ENCODE results near the gene MYL10. TPM values are rescaled to one million over a fixed set of nuclear protein-coding genes. Genes with fewer than 3 reads are reported as not detected.

MYL10 gene
- total RNA-seq, 1 donor: not detected

DNA sequence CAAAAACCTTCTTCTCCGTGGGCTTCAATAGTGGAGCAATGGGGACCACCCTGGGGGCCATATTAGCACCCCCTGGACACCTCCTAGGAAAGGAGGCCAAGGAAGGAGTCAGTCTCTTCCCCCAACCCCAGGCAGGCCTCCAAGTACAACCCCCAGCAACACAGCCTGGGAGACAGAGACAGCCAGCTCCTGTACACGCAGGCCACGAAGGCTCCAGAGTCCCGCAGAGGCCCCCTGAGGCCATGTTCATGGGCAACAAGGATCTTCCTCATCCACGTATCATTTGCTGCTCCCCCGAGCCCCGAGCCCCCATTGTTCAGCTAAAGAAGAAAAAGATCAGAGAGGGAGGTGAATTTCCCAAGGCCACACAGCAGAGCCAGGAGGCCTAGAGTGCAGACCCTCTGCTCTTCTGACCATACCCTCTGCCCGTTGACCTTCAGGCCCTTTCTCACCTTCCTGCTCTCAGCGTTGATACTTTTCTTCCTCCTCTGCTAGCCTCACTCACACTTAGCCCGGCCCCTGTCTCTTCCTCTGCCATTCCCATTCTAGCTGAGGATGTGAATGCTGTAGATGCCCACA is 35.9 kb upstream of the MYL10 start:
- Histone ChIP-seq H3K9me3 (ENCODE audit: low read depth, low read length) (no peaks in the 10 kb centered on the region), H3K36me3 (ENCODE audit: insufficient read depth, low read length) (no peaks in the 10 kb centered on the region), H3K4me3 (ENCODE audit: insufficient read depth, low read length) (no peak overlapping the region), H3K27me3 (ENCODE audit: insufficient read depth, low read length) (peaks cover 15% of the 10 kb centered on the region), H3K27ac (ENCODE audit: low read depth, low read length) (no peak overlapping the region), H3K4me2 (ENCODE audit: insufficient read depth, low read length) (no peak overlapping the region), H3K4me1 (ENCODE audit: insufficient read depth, low read length) (no peaks in the 10 kb centered on the region), H3K79me2 (ENCODE audit: insufficient read depth, low read length) (no peaks in the 10 kb centered on the region), H2AFZ (ENCODE audit: low read length) (no peak overlapping the region), H4K20me1 (ENCODE audit: insufficient read depth, low read length) (no peaks in the 10 kb centered on the region)
- DNase-seq (ENCODE audit: insufficient read length, low spot score, missing footprints): no peak
- TF ChIP-seq, protein P1, sequence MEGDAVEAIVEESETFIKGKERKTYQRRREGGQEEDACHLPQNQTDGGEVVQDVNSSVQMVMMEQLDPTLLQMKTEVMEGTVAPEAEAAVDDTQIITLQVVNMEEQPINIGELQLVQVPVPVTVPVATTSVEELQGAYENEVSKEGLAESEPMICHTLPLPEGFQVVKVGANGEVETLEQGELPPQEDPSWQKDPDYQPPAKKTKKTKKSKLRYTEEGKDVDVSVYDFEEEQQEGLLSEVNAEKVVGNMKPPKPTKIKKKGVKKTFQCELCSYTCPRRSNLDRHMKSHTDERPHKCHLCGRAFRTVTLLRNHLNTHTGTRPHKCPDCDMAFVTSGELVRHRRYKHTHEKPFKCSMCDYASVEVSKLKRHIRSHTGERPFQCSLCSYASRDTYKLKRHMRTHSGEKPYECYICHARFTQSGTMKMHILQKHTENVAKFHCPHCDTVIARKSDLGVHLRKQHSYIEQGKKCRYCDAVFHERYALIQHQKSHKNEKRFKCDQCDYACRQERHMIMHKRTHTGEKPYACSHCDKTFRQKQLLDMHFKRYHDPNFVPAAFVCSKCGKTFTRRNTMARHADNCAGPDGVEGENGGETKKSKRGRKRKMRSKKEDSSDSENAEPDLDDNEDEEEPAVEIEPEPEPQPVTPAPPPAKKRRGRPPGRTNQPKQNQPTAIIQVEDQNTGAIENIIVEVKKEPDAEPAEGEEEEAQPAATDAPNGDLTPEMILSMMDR (IDR thresholded peaks at IDR 0.05; ENCODE audit: extremely low read depth, low read depth, low read length): no peak

DNA sequence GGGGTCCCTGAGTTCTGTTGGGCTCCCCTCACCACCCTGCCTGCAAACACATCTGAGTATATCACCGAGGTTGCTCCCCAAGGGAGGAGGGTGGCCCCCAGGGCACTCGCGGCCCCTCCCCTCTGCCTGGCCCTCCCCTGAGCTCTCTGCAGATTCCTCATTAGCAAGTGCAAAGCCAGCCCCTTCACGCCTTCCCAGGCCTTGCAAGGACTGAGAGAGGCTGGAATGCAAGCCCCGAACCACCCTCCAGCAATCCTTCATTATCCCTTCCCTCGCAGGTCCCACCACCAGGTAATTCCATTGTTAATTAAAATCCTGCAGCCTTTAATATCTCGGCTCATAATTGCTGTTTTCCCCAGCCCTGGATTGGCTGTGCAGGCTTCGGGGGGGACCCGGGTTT is 35.3 kb upstream of the MYL10 start:
- Histone ChIP-seq H3K9me3 (ENCODE audit: low read depth, low read length) (no peaks in the 10 kb centered on the region), H3K79me2 (ENCODE audit: insufficient read depth, low read length) (no peaks in the 10 kb centered on the region), H3K27me3 (ENCODE audit: insufficient read depth, low read length) (peaks cover 18% of the 10 kb centered on the region), H4K20me1 (ENCODE audit: insufficient read depth, low read length) (no peaks in the 10 kb centered on the region), H3K4me1 (ENCODE audit: insufficient read depth, low read length) (no peaks in the 10 kb centered on the region), H3K36me3 (ENCODE audit: insufficient read depth, low read length) (no peaks in the 10 kb centered on the region), H2AFZ (ENCODE audit: low read length) (no peak overlapping the region), H3K27ac (ENCODE audit: low read depth, low read length) (no peak overlapping the region), H3K4me2 (ENCODE audit: insufficient read depth, low read length) (no peak overlapping the region), H3K4me3 (ENCODE audit: insufficient read depth, low read length) (no peak overlapping the region)
- no peak for DNase-seq (ENCODE audit: insufficient read length, low spot score, missing footprints)
- TF ChIP-seq, protein P1 (IDR thresholded peaks at IDR 0.05; ENCODE audit: extremely low read depth, low read depth, low read length): no peak

DNA sequence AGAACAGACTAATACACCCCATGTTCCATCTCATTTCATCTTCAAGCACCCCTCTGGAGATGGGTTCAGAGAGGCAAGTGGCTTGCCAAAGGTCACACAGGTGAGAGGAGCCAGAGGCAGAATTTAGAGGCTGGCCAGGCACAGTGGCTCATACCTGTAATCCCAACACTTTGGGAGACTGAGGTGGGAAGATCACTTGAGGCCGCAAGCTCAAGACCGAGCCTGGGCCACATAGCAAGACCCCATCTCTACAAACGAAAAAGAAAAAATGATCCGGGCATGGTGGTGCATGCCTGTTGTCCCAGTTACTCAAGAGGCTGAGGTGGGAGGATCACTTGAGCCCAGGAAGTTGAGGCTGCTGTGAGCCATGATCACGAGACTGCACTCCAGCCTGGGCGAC is 34.7 kb upstream of the MYL10 start:
- no peaks in the 10 kb centered on the region for H3K79me2 ChIP-seq (ENCODE audit: insufficient read depth, low read length)
- H3K4me3 ChIP-seq (ENCODE audit: insufficient read depth, low read length): no peak overlapping the region
- H3K4me1 ChIP-seq (ENCODE audit: insufficient read depth, low read length): no peaks in the 10 kb centered on the region
- no peaks in the 10 kb centered on the region for H3K9me3 ChIP-seq (ENCODE audit: low read depth, low read length)
- H3K4me2 ChIP-seq (ENCODE audit: insufficient read depth, low read length): no peak overlapping the region
- H3K27me3 ChIP-seq (ENCODE audit: insufficient read depth, low read length): peaks cover 22% of the 10 kb centered on the region
- no peak overlapping the region for H2AFZ ChIP-seq (ENCODE audit: low read length)
- TF ChIP-seq, protein P1 (IDR thresholded peaks at IDR 0.05; ENCODE audit: extremely low read depth, low read depth, low read length): no peak
- no peak overlapping the region for H3K27ac ChIP-seq (ENCODE audit: low read depth, low read length)
- no peaks in the 10 kb centered on the region for H4K20me1 ChIP-seq (ENCODE audit: insufficient read depth, low read length)
- H3K36me3 ChIP-seq (ENCODE audit: insufficient read depth, low read length): no peaks in the 10 kb centered on the region
- DNase-seq (ENCODE audit: insufficient read length, low spot score, missing footprints): no peak

DNA sequence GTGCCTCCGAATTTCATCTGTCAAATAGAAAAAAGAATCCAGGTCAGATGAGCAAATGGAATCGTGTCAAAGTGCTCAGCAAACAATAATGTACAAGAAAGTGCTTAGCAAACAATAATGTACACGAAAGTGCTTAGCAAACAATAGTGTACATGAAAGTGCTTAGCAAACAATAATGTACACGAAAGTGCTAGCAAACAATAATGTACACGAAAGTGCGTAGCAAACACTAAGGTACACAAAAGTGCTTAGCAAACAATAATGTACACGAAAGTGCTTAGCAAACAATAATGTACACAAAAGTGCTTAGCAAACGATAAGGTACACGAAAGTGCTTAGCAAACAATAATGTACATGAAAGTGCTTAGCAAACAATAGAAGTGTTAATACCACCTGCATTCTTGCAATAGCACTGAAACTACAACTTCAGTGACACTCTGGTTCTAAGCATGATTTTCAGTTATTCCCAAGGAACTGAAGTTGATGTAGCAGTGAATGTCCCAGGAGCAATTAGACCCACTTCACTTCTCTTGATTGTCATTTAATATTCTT is 33.4 kb upstream of the MYL10 start:
- no peak overlapping the region for H3K27ac ChIP-seq (ENCODE audit: low read depth, low read length)
- H3K4me2 ChIP-seq (ENCODE audit: insufficient read depth, low read length): no peak overlapping the region
- H3K36me3 ChIP-seq (ENCODE audit: insufficient read depth, low read length): no peaks in the 10 kb centered on the region
- H3K4me3 ChIP-seq (ENCODE audit: insufficient read depth, low read length): no peak overlapping the region
- no peaks in the 10 kb centered on the region for H3K79me2 ChIP-seq (ENCODE audit: insufficient read depth, low read length)
- peaks cover 23% of the 10 kb centered on the region for H3K27me3 ChIP-seq (ENCODE audit: insufficient read depth, low read length)
- H3K4me1 ChIP-seq (ENCODE audit: insufficient read depth, low read length): no peaks in the 10 kb centered on the region
- H2AFZ ChIP-seq (ENCODE audit: low read length): no peak overlapping the region
- no peak for DNase-seq (ENCODE audit: insufficient read length, low spot score, missing footprints)
- no peaks in the 10 kb centered on the region for H4K20me1 ChIP-seq (ENCODE audit: insufficient read depth, low read length)
- H3K9me3 ChIP-seq (ENCODE audit: low read depth, low read length): no peaks in the 10 kb centered on the region
- TF ChIP-seq, protein P1 (IDR thresholded peaks at IDR 0.05; ENCODE audit: extremely low read depth, low read depth, low read length): no peak
